HFFc6 (cell line): ENCODE data around the gene TKFC. TPM values are rescaled to one million over a fixed set of nuclear protein-coding genes. Genes with fewer than 3 reads are reported as not detected.

Source experiments
- DNase-seq: peaks from one replicate; pipeline ENCODE4 v3.0.0-alpha.2; 2018
- H3K27ac Mint-ChIP-seq: 2 replicates; pipeline ENCODE4 v1.8.0; 2020; ENCODE audit warnings: mild to moderate bottlenecking, mixed read lengths
- H3K27me3 Mint-ChIP-seq: 2 replicates; pipeline ENCODE4 v1.8.0; 2021; ENCODE audit warnings: mild to moderate bottlenecking, moderate library complexity, mixed read lengths; ENCODE audit not compliant: insufficient read depth
- H3K36me3 Mint-ChIP-seq: 2 replicates; pipeline ENCODE4 v1.8.0; 2021; ENCODE audit warnings: low read depth, mixed read lengths
- H3K4me1 Mint-ChIP-seq: 2 replicates; pipeline ENCODE4 v1.8.0; 2020; ENCODE audit warnings: low read depth, mixed read lengths
- H3K4me3 Mint-ChIP-seq: 2 replicates; pipeline ENCODE4 v1.8.0; 2020; ENCODE audit warnings: mild to moderate bottlenecking, moderate library complexity, mixed read lengths
- H3K9me3 Mint-ChIP-seq: 2 replicates; pipeline ENCODE4 v1.8.0; 2020; ENCODE audit warnings: mild to moderate bottlenecking, mixed read lengths
- CTCF ChIP-seq: fragments of 200-600 bp; sonication (generic); IDR thresholded peaks from 2 replicates; pipeline ENCODE4 v1.5.0; 2021; ENCODE audit warnings: antibody characterized with exemption, mild to moderate bottlenecking
- total RNA-seq, 6 experiments: library from RNA; stranded (reverse); fragmentation: NEBNext Ultra II Directional; extraction: Animal tissue kit (Norgen Biotek cat#: 25700); gene quantifications; 2 replicates in 1 of 6; 3 replicates in 5 of 6; pipeline ENCODE4 v1.2.3, GENCODE V29; 2021

Gene TKFC
- total RNA-seq, 6 experiments from 2014 or later, result 27.3 to 43.0 (median 31.8) TPM

- Mint-ChIP-seq H3K27ac (peak overlapping the region; percentile 92), H3K4me3 (no peak overlapping the region), H3K4me1 (peaks cover 31% of the 10 kb centered on the region), H3K27me3 (peaks cover 6% of the 10 kb centered on the region), H3K9me3 (no peaks in the 10 kb centered on the region), H3K36me3 (peaks cover 36% of the 10 kb centered on the region)
- DNase-seq, result no peak
- no peak for TF ChIP-seq CTCF
Measured at GRCh38 chr11:61298663-61299244, 34.3 kb upstream of the TKFC start.

GRCh38 chr11:61302550-61302949 lies 30.5 kb upstream of the TKFC start:
- Mint-ChIP-seq H3K36me3 (peaks cover 34% of the 10 kb centered on the region), H3K27me3 (peaks cover 4% of the 10 kb centered on the region; the same call in 1 of the 2 replicates), H3K27ac (no peak overlapping the region), H3K4me3 (no peak overlapping the region), H3K4me1 (peaks cover 19% of the 10 kb centered on the region), H3K9me3 (no peaks in the 10 kb centered on the region)
- DNase-seq, result no peak
- no peak for TF ChIP-seq CTCF

- DNase-seq, result no peak
- Mint-ChIP-seq H3K9me3 (no peaks in the 10 kb centered on the region), H3K27me3 (peaks cover 4% of the 10 kb centered on the region; the same call in 1 of the 2 replicates), H3K27ac (no peak overlapping the region), H3K4me3 (no peak overlapping the region), H3K36me3 (peaks cover 34% of the 10 kb centered on the region), H3K4me1 (peaks cover 7% of the 10 kb centered on the region)
- no peak for TF ChIP-seq CTCF
Measured at GRCh38 chr11:61303725-61304124, 29.3 kb upstream of the TKFC start.

- no peak overlapping the region for H3K4me3 Mint-ChIP-seq
- peaks cover under 1% of the 10 kb centered on the region; the same call in 1 of the 2 replicates for H3K27me3 Mint-ChIP-seq
- DNase-seq, result no peak
- TF ChIP-seq CTCF, result no peak
- H3K9me3 Mint-ChIP-seq, result no peaks in the 10 kb centered on the region
- H3K4me1 Mint-ChIP-seq, result no peaks in the 10 kb centered on the region
- H3K27ac Mint-ChIP-seq, result no peak overlapping the region
- H3K36me3 Mint-ChIP-seq, result peaks cover 24% of the 10 kb centered on the region
Measured at GRCh38 chr11:61305417-61305816, 27.6 kb upstream of the TKFC start.

GRCh38 chr11:61306221-61306620 lies 26.8 kb upstream of the TKFC start:
- H3K27ac Mint-ChIP-seq, result no peak overlapping the region
- H3K27me3 Mint-ChIP-seq, result no peaks in the 10 kb centered on the region; the same call in 1 of the 2 replicates
- H3K4me1 Mint-ChIP-seq, result no peaks in the 10 kb centered on the region
- no peak overlapping the region for H3K4me3 Mint-ChIP-seq
- no peak for TF ChIP-seq CTCF
- no peak for DNase-seq
- no peaks in the 10 kb centered on the region for H3K9me3 Mint-ChIP-seq
- H3K36me3 Mint-ChIP-seq, result peaks cover 16% of the 10 kb centered on the region
